HCT116 (cell line): Measurements from ENCODE around the gene NEK8. TPM values are rescaled to one million over a fixed set of nuclear protein-coding genes. Genes with fewer than 3 reads are reported as not detected.

Source experiments
- ATAC-seq: fragments of 200-7000 bp; cut with Tn5 transposase; 2 replicates; pipeline ENCODE4 v1.9.1; 2020; ENCODE audit warnings: mild to moderate bottlenecking, moderate library complexity
- BruUV-seq: library from RNA; stranded (reverse); fragments of 400-500 nt; replicated peaks from 2 replicates; lab custom pipeline; 2021; lab: Mats Ljungman, UMichigan
- CTCF ChIA-PET: fragments of 300-600 bp; sonication (Branson Sonifier 250); formaldehyde crosslinking; loops from one replicate; lab custom pipeline; 2021; ENCODE audit warnings: antibody characterized with exemption; lab: Charles Lee
- POLR2A ChIA-PET: fragments of 300-600, 350-600 bp; sonication (Branson Sonifier 250); formaldehyde crosslinking; loops from one replicate; lab custom pipeline; 2021; ENCODE audit warnings: antibody characterized with exemption; lab: Charles Lee
- RAD21 ChIA-PET, 2 experiments: fragments of 300-600 bp; sonication (Branson Sonifier 250); formaldehyde crosslinking; loops; one replicate each; lab custom pipeline; 2023; ENCODE audit warnings: low total read pairs in 2 of 2; ENCODE audit not compliant: uncharacterized antibody in 2 of 2, unreplicated experiment in 2 of 2, low non-redundant PET in 1 of 2; lab: Charles Lee
- DNase-seq: peaks from one replicate; pipeline ENCODE4 v3.0.0-alpha.2; 2010; ENCODE audit warnings: low read depth, low spot score
- H2AFZ ChIP-seq: fragments of 200-600 bp; shearing (Covaris generic), sonication (generic); 2 replicates; pipeline ENCODE4 v1.6.1; 2017; ENCODE audit warnings: low read depth, mixed run types, mixed read lengths, antibody characterized with exemption, low read length; ENCODE audit not compliant: poor library complexity, severe bottlenecking
- H3K27ac ChIP-seq: 2 replicates; pipeline ENCODE4 v1.5.1; 2012; ENCODE audit warnings: low read depth, low read length
- H3K27me3 ChIP-seq: fragments of 200-600 bp; sonication (generic); 2 replicates; pipeline ENCODE4 v1.6.1; 2016; ENCODE audit warnings: mixed run types, low read length, mixed read lengths; ENCODE audit not compliant: insufficient read depth
- H3K36me3 ChIP-seq, 2 experiments: fragments of 200-500 bp in 1 of 2; fragments of 200-600 bp in 1 of 2; sonication (Bioruptor generic) in 1 of 2; sonication (generic) in 1 of 2; 2 replicates each; pipeline versions ENCODE4 v1.5.1 to v1.6.1; 2014 to 2016; ENCODE audit warnings: low read length in 2 of 2, inconsistent platforms in 1 of 2, mixed read lengths in 1 of 2, mixed run types in 1 of 2; ENCODE audit not compliant: insufficient read depth in 2 of 2, control insufficient read depth in 1 of 2
- H3K4me1 ChIP-seq, 2 experiments: fragments of 200-600 bp in 1 of 2; sonication (generic) in 1 of 2; 2 replicates each; pipeline versions ENCODE4 v1.5.1 to v1.6.1; 2012 to 2017; ENCODE audit warnings: low read length in 2 of 2, inconsistent platforms in 1 of 2, mild to moderate bottlenecking in 1 of 2, mixed read lengths in 1 of 2, mixed run types in 1 of 2, moderate library complexity in 1 of 2; ENCODE audit not compliant: insufficient read depth in 2 of 2, control insufficient read depth in 1 of 2
- H3K4me2 ChIP-seq: fragments of 200-600 bp; sonication (generic); 2 replicates; pipeline ENCODE4 v1.6.1; 2017; ENCODE audit warnings: mixed run types, low read length, mixed read lengths
- H3K4me3 ChIP-seq, 2 experiments: fragments of 200-600 bp in 1 of 2; sonication (generic) in 1 of 2; replicated peaks in 1 of 2; 2 replicates each; pipeline ENCODE4 v1.5.1; 2011 to 2016; ENCODE audit warnings: low read length in 2 of 2, control low read depth in 1 of 2, low read depth in 1 of 2, mild to moderate bottlenecking in 1 of 2, mixed read lengths in 1 of 2, mixed run types in 1 of 2
- H3K79me2 ChIP-seq: fragments of 200-600 bp; sonication (generic); 2 replicates; pipeline ENCODE4 v1.6.1; 2017; ENCODE audit warnings: mild to moderate bottlenecking, mixed run types, low read length, moderate library complexity, mixed read lengths; ENCODE audit not compliant: insufficient read depth
- H3K9ac ChIP-seq: fragments of 200-600 bp; sonication (generic); 2 replicates; pipeline ENCODE4 v1.6.1; 2016; ENCODE audit warnings: low read length, mixed read lengths
- H3K9me2 ChIP-seq: fragments of 200-600 bp; sonication (generic), shearing (Covaris generic); 2 replicates; pipeline ENCODE4 v1.6.1; 2017; ENCODE audit warnings: mixed run types, mild to moderate bottlenecking, moderate library complexity; ENCODE audit not compliant: insufficient read depth
- H3K9me3 ChIP-seq, 2 experiments: fragments of 200-500 bp in 1 of 2; fragments of 200-600 bp in 1 of 2; sonication (Bioruptor generic) in 1 of 2; sonication (generic) in 1 of 2; 2 replicates each; pipeline ENCODE4 v1.6.1; 2014 to 2017; ENCODE audit warnings: low read length in 2 of 2, mixed read lengths in 2 of 2, inconsistent platforms in 1 of 2, low read depth in 1 of 2, mild to moderate bottlenecking in 1 of 2, mixed run types in 1 of 2, moderate library complexity in 1 of 2; ENCODE audit not compliant: control insufficient read depth in 1 of 2, insufficient read depth in 1 of 2
- H4K20me1 ChIP-seq: fragments of 200-600 bp; sonication (generic), shearing (Covaris generic); 2 replicates; pipeline ENCODE4 v1.6.1; 2017; ENCODE audit warnings: mixed run types, mild to moderate bottlenecking, moderate library complexity; ENCODE audit not compliant: insufficient read depth
- ELF1 ChIP-seq: IDR thresholded peaks from 2 replicates; pipeline ENCODE4 v1.6.1; 2012; ENCODE audit warnings: low read depth, borderline replicate concordance
- JUND ChIP-seq: IDR thresholded peaks from 2 replicates; pipeline ENCODE4 v1.6.1; 2012
- MAX ChIP-seq: IDR thresholded peaks from 2 replicates; pipeline ENCODE4 v1.6.1; 2012
- POLR2AphosphoS5 ChIP-seq: IDR thresholded peaks from 2 replicates; pipeline ENCODE4 v1.6.1; 2011; ENCODE audit warnings: mild to moderate bottlenecking, low read depth, low read length, moderate library complexity
- SIN3A ChIP-seq: IDR thresholded peaks from 2 replicates; pipeline ENCODE4 v1.6.1; 2012; ENCODE audit warnings: low read depth
- SP1 ChIP-seq: IDR thresholded peaks from 2 replicates; pipeline ENCODE4 v1.6.1; 2012; ENCODE audit warnings: low read depth
- YY1 ChIP-seq: IDR thresholded peaks from 2 replicates; pipeline ENCODE4 v1.6.1; 2011; ENCODE audit warnings: low read length, low read depth, moderate library complexity, mild to moderate bottlenecking; ENCODE audit not compliant: insufficient replicate concordance; ENCODE audit errors: extremely low read depth
- ZBTB33 ChIP-seq: IDR thresholded peaks from 2 replicates; pipeline ENCODE4 v1.6.1; 2011; ENCODE audit warnings: mild to moderate bottlenecking, low read length, moderate library complexity; ENCODE audit not compliant: insufficient replicate concordance; ENCODE audit errors: extremely low read depth
- ZNF274 ChIP-seq: fragments of 200-500 bp; sonication (Bioruptor generic); IDR thresholded peaks from 2 replicates; pipeline ENCODE4 v1.6.1; 2014; ENCODE audit warnings: mild to moderate bottlenecking, low read depth, low read length, inconsistent platforms
- intact Hi-C: fragments of 100-400 bp; cut with micrococcal nuclease; formaldehyde crosslinking; loops from 2 replicates; pipeline ENCODE4 v1.10.0; 2022
- total RNA-seq: library from RNA; stranded (reverse); gene quantifications from one replicate; pipeline ENCODE4 v1.2.1, GENCODE V29; 2021; ENCODE audit not compliant: unreplicated experiment
- TF ChIP-seq, protein P1 (sequence below): IDR thresholded peaks from 2 replicates; pipeline ENCODE4 v1.6.1; 2012; ENCODE audit warnings: low read depth

The NEK8 gene
- total RNA-seq, 1 experiment from 2014 or later: 7.0 TPM

GRCh38 chr17:28693869-28694268, 34.7 kb upstream of the NEK8 start:
- DNase-seq: no peak
- peaks cover 59 to 65% of the 10 kb centered on the region in 2 experiments for H3K36me3 ChIP-seq
- no TSS peak for BruUV-seq
- H3K9ac ChIP-seq: no peak overlapping the region
- TF ChIP-seq POLR2AphosphoS5: no peak
- H3K79me2 ChIP-seq: no peaks in the 10 kb centered on the region
- CTCF ChIA-PET: no interaction called here
- intact Hi-C loops: no loop called here
- H3K27ac ChIP-seq: no peak overlapping the region
- no peaks in the 10 kb centered on the region for H4K20me1 ChIP-seq
- H3K4me1 ChIP-seq: no peaks in the 10 kb centered on the region
- no peak overlapping the region for H2AFZ ChIP-seq
- H3K9me2 ChIP-seq: no peaks in the 10 kb centered on the region
- RAD21 ChIA-PET: no interaction called here
- ATAC-seq: no peak
- H3K4me2 ChIP-seq: no peak overlapping the region
- H3K27me3 ChIP-seq: no peaks in the 10 kb centered on the region
- no peaks in the 10 kb centered on the region for H3K9me3 ChIP-seq
- POLR2A ChIA-PET: interaction anchor here (0.5 kb wide), 1 partner anchor 17 kb away, joined by 3 read pairs; no protein-coding TSS in a partner anchor
- no peak overlapping the region for H3K4me3 ChIP-seq

GRCh38 chr17:28698253-28698941, 30.2 kb upstream of the NEK8 start:
- POLR2A ChIA-PET: no interaction called here
- TF ChIP-seq POLR2AphosphoS5 (no peak), ELF1 (no peak), SIN3A (no peak), ZNF274 (no peak), JUND (no peak), MAX (no peak), YY1 (no peak), SP1 (no peak), ZBTB33 (no peak)
- TF ChIP-seq, protein P1, sequence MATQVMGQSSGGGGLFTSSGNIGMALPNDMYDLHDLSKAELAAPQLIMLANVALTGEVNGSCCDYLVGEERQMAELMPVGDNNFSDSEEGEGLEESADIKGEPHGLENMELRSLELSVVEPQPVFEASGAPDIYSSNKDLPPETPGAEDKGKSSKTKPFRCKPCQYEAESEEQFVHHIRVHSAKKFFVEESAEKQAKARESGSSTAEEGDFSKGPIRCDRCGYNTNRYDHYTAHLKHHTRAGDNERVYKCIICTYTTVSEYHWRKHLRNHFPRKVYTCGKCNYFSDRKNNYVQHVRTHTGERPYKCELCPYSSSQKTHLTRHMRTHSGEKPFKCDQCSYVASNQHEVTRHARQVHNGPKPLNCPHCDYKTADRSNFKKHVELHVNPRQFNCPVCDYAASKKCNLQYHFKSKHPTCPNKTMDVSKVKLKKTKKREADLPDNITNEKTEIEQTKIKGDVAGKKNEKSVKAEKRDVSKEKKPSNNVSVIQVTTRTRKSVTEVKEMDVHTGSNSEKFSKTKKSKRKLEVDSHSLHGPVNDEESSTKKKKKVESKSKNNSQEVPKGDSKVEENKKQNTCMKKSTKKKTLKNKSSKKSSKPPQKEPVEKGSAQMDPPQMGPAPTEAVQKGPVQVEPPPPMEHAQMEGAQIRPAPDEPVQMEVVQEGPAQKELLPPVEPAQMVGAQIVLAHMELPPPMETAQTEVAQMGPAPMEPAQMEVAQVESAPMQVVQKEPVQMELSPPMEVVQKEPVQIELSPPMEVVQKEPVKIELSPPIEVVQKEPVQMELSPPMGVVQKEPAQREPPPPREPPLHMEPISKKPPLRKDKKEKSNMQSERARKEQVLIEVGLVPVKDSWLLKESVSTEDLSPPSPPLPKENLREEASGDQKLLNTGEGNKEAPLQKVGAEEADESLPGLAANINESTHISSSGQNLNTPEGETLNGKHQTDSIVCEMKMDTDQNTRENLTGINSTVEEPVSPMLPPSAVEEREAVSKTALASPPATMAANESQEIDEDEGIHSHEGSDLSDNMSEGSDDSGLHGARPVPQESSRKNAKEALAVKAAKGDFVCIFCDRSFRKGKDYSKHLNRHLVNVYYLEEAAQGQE: no peak

More at GRCh38 chr17:28698253-28698941, 30.2 kb upstream of the NEK8 start:
- Histone ChIP-seq H3K79me2 (no peaks in the 10 kb centered on the region), H3K4me3 (no peak overlapping the region), H3K9ac (no peak overlapping the region), H3K4me1 (no peaks in the 10 kb centered on the region), H2AFZ (no peak overlapping the region), H3K36me3 (peaks cover 59 to 68% of the 10 kb centered on the region in 2 experiments), H4K20me1 (no peaks in the 10 kb centered on the region), H3K27me3 (no peaks in the 10 kb centered on the region), H3K4me2 (no peak overlapping the region), H3K9me3 (no peaks in the 10 kb centered on the region), H3K27ac (no peak overlapping the region), H3K9me2 (no peaks in the 10 kb centered on the region)
- no TSS peak for BruUV-seq
- DNase-seq (no peak), ATAC-seq (no peak)
- ChIA-PET RAD21 (no interaction called here), CTCF (no interaction called here)
- intact Hi-C loops: no loop called here
